GM12878 (cell line): ENCODE results near the gene AKAP14.

Experiments
- ATF2 ChIP-seq: IDR thresholded peaks from 2 replicates; pipeline ENCODE4 v1.6.1; 2012; ENCODE audit warnings: low read length, inconsistent platforms
- ATF3 ChIP-seq: IDR thresholded peaks from 2 replicates; pipeline ENCODE4 v1.6.1; 2011; ENCODE audit warnings: low read depth, mild to moderate bottlenecking, low read length, moderate library complexity, borderline replicate concordance; ENCODE audit errors: extremely low read depth
- CTCF ChIP-seq, 3 experiments: IDR thresholded peaks in 2 of 3; conservative IDR thresholded peaks in 1 of 3; 2 replicates each; pipeline ENCODE4 v1.5.1; 2011; ENCODE audit warnings: low read depth in 3 of 3, low read length in 3 of 3, mild to moderate bottlenecking in 3 of 3, control low read depth in 2 of 3, moderate library complexity in 2 of 3, inconsistent platforms in 1 of 3, mixed read lengths in 1 of 3; ENCODE audit not compliant: control insufficient read depth in 2 of 3, insufficient read depth in 1 of 3; ENCODE audit errors: extremely low read depth in 1 of 3
- EP300 ChIP-seq, 2 experiments: fragments of 150-350 bp in 1 of 2; IDR thresholded peaks; 2 replicates each; pipeline ENCODE4 v1.6.1; 2011 to 2012; ENCODE audit warnings: low read depth in 2 of 2, low read length in 2 of 2, borderline replicate concordance in 1 of 2, improper control_type of control experiment in 1 of 2, inconsistent platforms in 1 of 2; ENCODE audit not compliant: control insufficient read depth in 1 of 2
- GABPA ChIP-seq: IDR thresholded peaks from 2 replicates; pipeline ENCODE4 v1.6.1; 2014; ENCODE audit warnings: antibody characterized with exemption, low read depth, mild to moderate bottlenecking, inconsistent platforms
- IKZF1 ChIP-seq: fragments of 450-650 bp; conservative IDR thresholded peaks from 2 replicates; pipeline ENCODE4 v1.6.1; 2017; ENCODE audit warnings: antibody characterized with exemption, mild to moderate bottlenecking
- NFYB ChIP-seq: IDR thresholded peaks from 2 replicates; pipeline ENCODE4 v1.6.1; 2011; ENCODE audit warnings: low read depth, mild to moderate bottlenecking, low read length, improper control_type of control experiment, moderate library complexity; ENCODE audit not compliant: insufficient read depth
- POLR2A ChIP-seq: IDR thresholded peaks from 2 replicates; pipeline ENCODE4 v1.6.1; 2011; ENCODE audit warnings: low read depth, mild to moderate bottlenecking, low read length
- RCOR1 ChIP-seq: conservative IDR thresholded peaks from 2 replicates; pipeline ENCODE4 v1.6.1; 2012; ENCODE audit warnings: low read depth, low read length, improper control_type of control experiment
- REST ChIP-seq: IDR thresholded peaks from 2 replicates; pipeline ENCODE4 v1.6.1; 2012; ENCODE audit warnings: mild to moderate bottlenecking, low read depth, low read length
- TAF1 ChIP-seq: IDR thresholded peaks from 2 replicates; pipeline ENCODE4 v1.6.1; 2011; ENCODE audit warnings: mild to moderate bottlenecking, low read depth, low read length, borderline replicate concordance
- USF2 ChIP-seq: IDR thresholded peaks from 2 replicates; pipeline ENCODE4 v1.6.1; 2011; ENCODE audit warnings: low read depth, low read length, improper control_type of control experiment, borderline replicate concordance
- ZBTB40 ChIP-seq: fragments of 450-650 bp; IDR thresholded peaks from 2 replicates; pipeline ENCODE4 v1.6.1; 2016; ENCODE audit warnings: mild to moderate bottlenecking, moderate library complexity, borderline replicate concordance

GRCh38 chrX:119935215-119935874, 39.7 kb downstream of the AKAP14 start:
- TF ChIP-seq NFYB, result no peak
- no peak for TF ChIP-seq GABPA
- no peak for TF ChIP-seq REST
- no peak for TF ChIP-seq CTCF (IDR thresholded peaks at IDR 0.05 in 2 of 3, conservative IDR thresholded peaks at IDR 0.05 in 1 of 3; ENCODE audit: control insufficient read depth in 2 of 3, extremely low read depth in 1 of 3, insufficient read depth in 1 of 3, low read depth in 3 of 3, low read length in 3 of 3)
- no peak for TF ChIP-seq POLR2A
- no peak for TF ChIP-seq USF2
- no peak for TF ChIP-seq ATF3
- no peak for TF ChIP-seq RCOR1
- TF ChIP-seq TAF1, result no peak
- TF ChIP-seq IKZF1, result no peak
- TF ChIP-seq ATF2, result no peak
- TF ChIP-seq EP300 (IDR thresholded peaks at IDR 0.05; ENCODE audit: borderline replicate concordance in 1 of 2, control insufficient read depth in 1 of 2, low read depth in 2 of 2, low read length in 2 of 2), result no peak
- TF ChIP-seq ZBTB40, result no peak
